CD4-positive, alpha-beta T cell treated with Interleukin-12 subunit alpha and Interleukin-12 subunit beta, for 1 hour (primary cell): ENCODE data around the gene POU2F2.
"Not testable (repeated sequence)": the region's sequence is repeated elsewhere in the genome, so short reads cannot be mapped to it uniquely, and the experiment has no call there.

ENCODE experiments used
- DNase-seq: peaks from one replicate; pipeline ENCODE4 v3.0.0-alpha.2; 2020

Gene POU2F2

GRCh38 chr19:42059196-42059595 is 73.0 kb downstream of the POU2F2 start:
- DNase-seq: no peak

GRCh38 chr19:42057846-42058245 is 74.4 kb downstream of the POU2F2 start:
- DNase-seq: no peak

GRCh38 chr19:42054205-42054604 is 78.0 kb downstream of the POU2F2 start:
- no peak for DNase-seq

- no peak for DNase-seq
Observed at GRCh38 chr19:42053037-42053935, 79.0 kb downstream of the POU2F2 start.

GRCh38 chr19:42052241-42052863 is 79.9 kb downstream of the POU2F2 start:
- DNase-seq: no peak

- no peak for DNase-seq
Observed at GRCh38 chr19:42051166-42052115, 80.8 kb downstream of the POU2F2 start.

- DNase-seq: peak; percentile 17
Observed at GRCh38 chr19:42048992-42049391, 83.3 kb downstream of the POU2F2 start.

- DNase-seq: no peak
Observed at GRCh38 chr19:42045575-42045974, 86.7 kb downstream of the POU2F2 start.

- no peak for DNase-seq
Observed at GRCh38 chr19:42042455-42043170, 89.6 kb downstream of the POU2F2 start.

GRCh38 chr19:42040491-42040890 is 91.8 kb downstream of the POU2F2 start:
- not testable (repeated sequence) for DNase-seq

GRCh38 chr19:42040031-42040430 is 92.2 kb downstream of the POU2F2 start:
- DNase-seq: no peak

GRCh38 chr19:42038666-42039065 is 93.6 kb downstream of the POU2F2 start:
- DNase-seq: no peak

- no peak for DNase-seq
Observed at GRCh38 chr19:42037649-42038048, 94.6 kb downstream of the POU2F2 start.
